Measurements from ENCODE around the gene IL2RA. TPM values are rescaled to one million over a fixed set of nuclear protein-coding genes. Genes with fewer than 3 reads are reported as not detected.
"Not testable (repeated sequence)": the region's sequence is repeated elsewhere in the genome, so short reads cannot be mapped to it uniquely, and the experiment has no call there.

Gene IL2RA
- total RNA-seq, 1 experiment from 2014 or later: not detected

GRCh38 chr10:5968681-5969453 lies 93.3 kb downstream of the IL2RA start:
- no peak overlapping the region for H3K27ac ChIP-seq (ENCODE audit: low read length)
- H3K9me2 ChIP-seq (replicated peaks; ENCODE audit: insufficient read depth, low read length): no peaks in the 10 kb centered on the region
- no peak overlapping the region for H3K4me3 ChIP-seq (ENCODE audit: low read length)
- DNase-seq: no peak
- no peaks in the 10 kb centered on the region for H3K4me1 ChIP-seq (ENCODE audit: low read length)
- H3K27me3 ChIP-seq (ENCODE audit: low read length): no peaks in the 10 kb centered on the region
- no peaks in the 10 kb centered on the region for H3K79me2 ChIP-seq (ENCODE audit: low read length)
- H2AFZ ChIP-seq (ENCODE audit: low read length): no peak overlapping the region
- H3K36me3 ChIP-seq (ENCODE audit: insufficient read depth, low read length): no peaks in the 10 kb centered on the region
- no peak overlapping the region for H3K4me2 ChIP-seq (ENCODE audit: low read depth, low read length, poor library complexity, severe bottlenecking)
- no peaks in the 10 kb centered on the region for H4K20me1 ChIP-seq (ENCODE audit: insufficient read depth, low read depth, low read length)
- no peak overlapping the region for H3K9ac ChIP-seq (ENCODE audit: low read length)
- H3K9me3 ChIP-seq (ENCODE audit: low read length): no peaks in the 10 kb centered on the region

- H3K27ac ChIP-seq (ENCODE audit: low read length): no peak overlapping the region
- no peaks in the 10 kb centered on the region for H3K36me3 ChIP-seq (ENCODE audit: insufficient read depth, low read length)
- H3K9ac ChIP-seq (ENCODE audit: low read length): no peak overlapping the region
- no peak for DNase-seq
- H3K4me3 ChIP-seq (ENCODE audit: low read length): no peak overlapping the region
- H3K27me3 ChIP-seq (ENCODE audit: low read length): no peaks in the 10 kb centered on the region
- no peak overlapping the region for H3K4me2 ChIP-seq (ENCODE audit: low read depth, low read length, poor library complexity, severe bottlenecking)
- H3K9me2 ChIP-seq (replicated peaks; ENCODE audit: insufficient read depth, low read length): no peaks in the 10 kb centered on the region
- H4K20me1 ChIP-seq (ENCODE audit: insufficient read depth, low read depth, low read length): no peaks in the 10 kb centered on the region
- no peaks in the 10 kb centered on the region for H3K9me3 ChIP-seq (ENCODE audit: low read length)
- H2AFZ ChIP-seq (ENCODE audit: low read length): no peak overlapping the region
- no peaks in the 10 kb centered on the region for H3K4me1 ChIP-seq (ENCODE audit: low read length)
- no peaks in the 10 kb centered on the region for H3K79me2 ChIP-seq (ENCODE audit: low read length)
Observed at GRCh38 chr10:5968037-5968680, 94.0 kb downstream of the IL2RA start.

DNA sequence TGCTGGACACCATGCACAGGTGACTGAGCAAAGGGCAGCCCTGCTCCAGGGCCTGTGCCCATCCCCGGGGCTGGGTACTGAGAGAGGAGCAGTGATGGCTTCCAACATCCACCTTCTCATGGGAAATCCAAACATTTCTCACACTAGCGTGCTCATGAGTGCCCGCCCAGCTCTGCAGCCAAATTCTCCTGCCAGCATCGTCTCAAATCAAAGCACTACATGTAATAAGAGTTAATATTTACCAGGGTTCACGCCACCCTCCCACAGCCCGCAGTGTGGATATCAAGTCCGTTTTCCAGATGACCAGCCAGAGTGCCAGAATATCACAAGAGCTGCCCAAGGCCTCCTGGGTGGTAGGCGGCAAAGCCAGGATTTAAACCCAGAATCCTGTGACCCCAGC lies 96.9 kb downstream of the IL2RA start:
- Histone ChIP-seq H3K4me2 (ENCODE audit: low read depth, low read length, poor library complexity, severe bottlenecking) (no peak overlapping the region), H3K4me1 (ENCODE audit: low read length) (no peaks in the 10 kb centered on the region), H3K9me2 (replicated peaks; ENCODE audit: insufficient read depth, low read length) (no peaks in the 10 kb centered on the region), H3K27ac (ENCODE audit: low read length) (no peak overlapping the region), H3K36me3 (ENCODE audit: insufficient read depth, low read length) (no peaks in the 10 kb centered on the region), H4K20me1 (ENCODE audit: insufficient read depth, low read depth, low read length) (no peaks in the 10 kb centered on the region), H3K79me2 (ENCODE audit: low read length) (no peaks in the 10 kb centered on the region), H3K27me3 (ENCODE audit: low read length) (no peaks in the 10 kb centered on the region), H2AFZ (ENCODE audit: low read length) (no peak overlapping the region), H3K4me3 (ENCODE audit: low read length) (no peak overlapping the region), H3K9ac (ENCODE audit: low read length) (no peak overlapping the region), H3K9me3 (ENCODE audit: low read length) (no peaks in the 10 kb centered on the region)
- no peak for DNase-seq

- Histone ChIP-seq H3K36me3 (ENCODE audit: insufficient read depth, low read length) (no peaks in the 10 kb centered on the region), H3K9me2 (replicated peaks; ENCODE audit: insufficient read depth, low read length) (no peaks in the 10 kb centered on the region), H3K27me3 (ENCODE audit: low read length) (no peaks in the 10 kb centered on the region), H3K9me3 (ENCODE audit: low read length) (no peaks in the 10 kb centered on the region), H3K4me2 (ENCODE audit: low read depth, low read length, poor library complexity, severe bottlenecking) (no peak overlapping the region), H4K20me1 (ENCODE audit: insufficient read depth, low read depth, low read length) (no peaks in the 10 kb centered on the region), H3K27ac (ENCODE audit: low read length) (no peak overlapping the region), H3K4me3 (ENCODE audit: low read length) (no peak overlapping the region), H3K9ac (ENCODE audit: low read length) (no peak overlapping the region), H3K79me2 (ENCODE audit: low read length) (no peaks in the 10 kb centered on the region), H2AFZ (ENCODE audit: low read length) (no peak overlapping the region), H3K4me1 (ENCODE audit: low read length) (no peaks in the 10 kb centered on the region)
- DNase-seq: no peak
Observed at GRCh38 chr10:5964736-5965135, 97.4 kb downstream of the IL2RA start.

- Histone ChIP-seq H3K79me2 (ENCODE audit: low read length) (no peaks in the 10 kb centered on the region), H3K36me3 (ENCODE audit: insufficient read depth, low read length) (no peaks in the 10 kb centered on the region), H2AFZ (ENCODE audit: low read length) (no peak overlapping the region), H3K9ac (ENCODE audit: low read length) (no peak overlapping the region), H3K27me3 (ENCODE audit: low read length) (no peaks in the 10 kb centered on the region), H3K4me3 (ENCODE audit: low read length) (no peak overlapping the region), H3K9me3 (ENCODE audit: low read length) (no peaks in the 10 kb centered on the region), H3K9me2 (replicated peaks; ENCODE audit: insufficient read depth, low read length) (no peaks in the 10 kb centered on the region), H3K4me2 (ENCODE audit: low read depth, low read length, poor library complexity, severe bottlenecking) (no peak overlapping the region), H3K4me1 (ENCODE audit: low read length) (no peaks in the 10 kb centered on the region), H3K27ac (ENCODE audit: low read length) (no peak overlapping the region), H4K20me1 (ENCODE audit: insufficient read depth, low read depth, low read length) (no peaks in the 10 kb centered on the region)
- no peak for DNase-seq
Observed at GRCh38 chr10:5963591-5963990, 98.6 kb downstream of the IL2RA start.

- Histone ChIP-seq H2AFZ (ENCODE audit: low read length) (no peak overlapping the region), H3K36me3 (ENCODE audit: insufficient read depth, low read length) (no peaks in the 10 kb centered on the region), H3K4me2 (ENCODE audit: low read depth, low read length, poor library complexity, severe bottlenecking) (no peak overlapping the region), H3K9me2 (replicated peaks; ENCODE audit: insufficient read depth, low read length) (no peaks in the 10 kb centered on the region), H3K27ac (ENCODE audit: low read length) (no peak overlapping the region), H3K79me2 (ENCODE audit: low read length) (no peaks in the 10 kb centered on the region), H3K9ac (ENCODE audit: low read length) (no peak overlapping the region), H3K4me3 (ENCODE audit: low read length) (no peak overlapping the region), H4K20me1 (ENCODE audit: insufficient read depth, low read depth, low read length) (no peaks in the 10 kb centered on the region), H3K9me3 (ENCODE audit: low read length) (no peaks in the 10 kb centered on the region), H3K27me3 (ENCODE audit: low read length) (no peaks in the 10 kb centered on the region), H3K4me1 (ENCODE audit: low read length) (no peaks in the 10 kb centered on the region)
- no peak for DNase-seq
Observed at GRCh38 chr10:5963071-5963470, 99.1 kb downstream of the IL2RA start.

DNA sequence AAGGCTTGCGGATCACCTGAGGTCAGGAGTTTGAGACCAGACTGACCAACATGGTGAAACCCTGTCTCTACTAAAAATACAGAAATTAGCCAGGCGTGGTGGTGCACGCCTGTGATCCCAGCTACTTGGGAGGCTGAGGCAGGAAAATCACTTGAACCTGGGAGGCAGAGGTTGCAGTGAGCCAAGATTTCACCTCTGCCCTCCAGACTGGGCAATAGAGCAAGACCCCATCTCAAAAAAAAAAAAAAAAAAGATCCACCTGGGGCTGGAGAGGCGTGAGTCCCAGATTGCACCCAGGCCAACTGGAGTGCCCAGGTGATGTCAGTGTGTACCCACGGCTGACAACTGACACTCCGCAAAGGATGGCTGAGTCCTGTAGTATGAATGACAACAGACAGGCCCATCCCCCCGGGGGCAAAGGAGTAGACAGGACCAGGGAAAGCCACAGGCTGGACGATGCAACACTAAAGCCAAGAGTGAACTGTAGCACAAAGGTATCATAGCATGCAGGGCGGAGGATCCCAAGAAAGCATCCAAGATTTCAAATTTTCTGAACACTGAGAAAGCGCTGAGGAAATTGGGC lies 99.7 kb downstream of the IL2RA start:
- not testable (repeated sequence) for H3K9me2 ChIP-seq (replicated peaks; ENCODE audit: insufficient read depth, low read length); H3K27me3 ChIP-seq (ENCODE audit: low read length); H3K9me3 ChIP-seq (ENCODE audit: low read length); H3K27ac ChIP-seq (ENCODE audit: low read length); H4K20me1 ChIP-seq (ENCODE audit: insufficient read depth, low read depth, low read length); H3K9ac ChIP-seq (ENCODE audit: low read length); DNase-seq; H3K79me2 ChIP-seq (ENCODE audit: low read length); H3K4me1 ChIP-seq (ENCODE audit: low read length); H3K36me3 ChIP-seq (ENCODE audit: insufficient read depth, low read length); H3K4me3 ChIP-seq (ENCODE audit: low read length); H2AFZ ChIP-seq (ENCODE audit: low read length); H3K4me2 ChIP-seq (ENCODE audit: low read depth, low read length, poor library complexity, severe bottlenecking)

DNA sequence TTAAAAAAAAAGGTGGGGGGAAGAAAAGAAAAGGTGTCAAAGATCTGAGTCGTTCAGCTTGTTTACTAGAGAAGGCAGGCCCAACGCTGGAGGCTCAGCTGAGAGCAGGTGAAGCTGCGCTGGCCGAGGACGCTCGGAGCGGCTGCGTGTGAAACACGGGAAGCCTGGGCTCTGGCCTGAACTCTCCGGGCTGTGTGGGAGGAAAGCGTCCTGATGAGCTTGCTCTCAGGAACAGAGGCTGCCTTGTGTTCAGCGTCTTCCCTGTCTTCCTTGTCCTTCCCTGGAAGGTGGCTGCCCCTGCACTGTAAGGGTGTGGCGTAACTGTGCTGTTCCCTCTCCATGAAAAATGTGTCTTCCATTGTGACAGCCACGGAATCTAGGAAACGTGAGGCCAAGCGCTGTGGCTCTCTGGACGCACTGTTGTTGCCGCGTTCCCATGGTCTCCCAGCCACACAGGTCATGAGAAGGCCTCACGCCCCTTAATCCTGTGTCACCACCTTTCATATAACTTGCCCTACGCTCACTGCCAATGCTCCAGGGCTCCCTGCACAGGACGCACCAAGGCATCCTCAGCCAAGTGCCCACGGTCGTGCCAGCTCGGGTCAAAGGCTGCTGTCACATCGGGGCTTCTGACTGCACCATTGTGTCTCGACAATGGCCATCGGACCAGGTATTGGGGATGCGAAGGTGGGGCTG lies 100.6 kb downstream of the IL2RA start:
- no peaks in the 10 kb centered on the region for H3K36me3 ChIP-seq (ENCODE audit: insufficient read depth, low read length)
- H3K9me3 ChIP-seq (ENCODE audit: low read length): no peaks in the 10 kb centered on the region
- H3K79me2 ChIP-seq (ENCODE audit: low read length): no peaks in the 10 kb centered on the region
- H2AFZ ChIP-seq (ENCODE audit: low read length): no peak overlapping the region
- H3K4me1 ChIP-seq (ENCODE audit: low read length): no peaks in the 10 kb centered on the region
- H3K9me2 ChIP-seq (replicated peaks; ENCODE audit: insufficient read depth, low read length): no peaks in the 10 kb centered on the region
- H3K27me3 ChIP-seq (ENCODE audit: low read length): no peaks in the 10 kb centered on the region
- H3K9ac ChIP-seq (ENCODE audit: low read length): no peak overlapping the region
- H3K4me3 ChIP-seq (ENCODE audit: low read length): no peak overlapping the region
- no peak for DNase-seq
- H3K27ac ChIP-seq (ENCODE audit: low read length): no peak overlapping the region
- no peaks in the 10 kb centered on the region for H4K20me1 ChIP-seq (ENCODE audit: insufficient read depth, low read depth, low read length)
- H3K4me2 ChIP-seq (ENCODE audit: low read depth, low read length, poor library complexity, severe bottlenecking): no peak overlapping the region
